Right atrium auricular region (tissue), 2 donors: ENCODE results near the gene PCGF6. TPM values are rescaled to one million over a fixed set of nuclear protein-coding genes. Genes with fewer than 3 reads are reported as not detected.
A peak's percentile ranks its signal among the peaks of the same experiment; 100 is the strongest.

Source experiments
- DNase-seq: peaks from one replicate; pipeline ENCODE4 v3.0.0-alpha.2; 2019; ENCODE audit warnings: low spot score
- H3K27ac ChIP-seq, 2 donors: fragments of 200-600 bp; sonication (generic); 1 replicate in 1 of 2; 2 replicates in 1 of 2; pipeline ENCODE4 v1.5.1; 2016 to 2019
- H3K27me3 ChIP-seq, 2 donors: fragments of 200-600 bp; sonication (generic); one replicate each; pipeline versions ENCODE4 v1.5.1 to v1.6.0; 2017 to 2019
- H3K36me3 ChIP-seq: fragments of 200-600 bp; sonication (generic); one replicate; pipeline ENCODE4 v1.5.1; 2016
- H3K4me1 ChIP-seq, 2 donors: fragments of 200-600 bp; sonication (generic); one replicate each; pipeline versions ENCODE4 v1.5.1 to v1.6.0; 2017 to 2019
- H3K4me3 ChIP-seq, 2 donors: fragments of 200-600 bp; sonication (generic); 1 replicate in 1 of 2; 2 replicates in 1 of 2; pipeline ENCODE4 v1.5.1; 2017 to 2019; ENCODE audit warnings: mild to moderate bottlenecking in 1 of 2, moderate library complexity in 1 of 2
- H3K9me3 ChIP-seq, 2 donors: fragments of 200-600 bp; sonication (generic); one replicate each; pipeline ENCODE4 v1.5.1; 2019
- total RNA-seq, 2 donors: library from RNA; depleted of rRNA; stranded (reverse); fragments of >200 nt; gene quantifications; one replicate each; pipeline ENCODE4 v1.1.0, GENCODE V29; 2016
- TF ChIP-seq, protein P1 (sequence below), 2 donors: fragments of 200-600 bp; sonication (generic); IDR thresholded peaks; one replicate each; pipeline ENCODE4 v1.5.1; 2019; ENCODE audit warnings: antibody characterized with exemption in 2 of 2

Gene PCGF6, protein sequence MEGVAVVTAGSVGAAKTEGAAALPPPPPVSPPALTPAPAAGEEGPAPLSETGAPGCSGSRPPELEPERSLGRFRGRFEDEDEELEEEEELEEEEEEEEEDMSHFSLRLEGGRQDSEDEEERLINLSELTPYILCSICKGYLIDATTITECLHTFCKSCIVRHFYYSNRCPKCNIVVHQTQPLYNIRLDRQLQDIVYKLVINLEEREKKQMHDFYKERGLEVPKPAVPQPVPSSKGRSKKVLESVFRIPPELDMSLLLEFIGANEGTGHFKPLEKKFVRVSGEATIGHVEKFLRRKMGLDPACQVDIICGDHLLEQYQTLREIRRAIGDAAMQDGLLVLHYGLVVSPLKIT
- 10 to 100 TPM in 1 of 2 donors, 1 to 10 TPM in 1; 4.5 to 10.4 TPM for total RNA-seq

DNA sequence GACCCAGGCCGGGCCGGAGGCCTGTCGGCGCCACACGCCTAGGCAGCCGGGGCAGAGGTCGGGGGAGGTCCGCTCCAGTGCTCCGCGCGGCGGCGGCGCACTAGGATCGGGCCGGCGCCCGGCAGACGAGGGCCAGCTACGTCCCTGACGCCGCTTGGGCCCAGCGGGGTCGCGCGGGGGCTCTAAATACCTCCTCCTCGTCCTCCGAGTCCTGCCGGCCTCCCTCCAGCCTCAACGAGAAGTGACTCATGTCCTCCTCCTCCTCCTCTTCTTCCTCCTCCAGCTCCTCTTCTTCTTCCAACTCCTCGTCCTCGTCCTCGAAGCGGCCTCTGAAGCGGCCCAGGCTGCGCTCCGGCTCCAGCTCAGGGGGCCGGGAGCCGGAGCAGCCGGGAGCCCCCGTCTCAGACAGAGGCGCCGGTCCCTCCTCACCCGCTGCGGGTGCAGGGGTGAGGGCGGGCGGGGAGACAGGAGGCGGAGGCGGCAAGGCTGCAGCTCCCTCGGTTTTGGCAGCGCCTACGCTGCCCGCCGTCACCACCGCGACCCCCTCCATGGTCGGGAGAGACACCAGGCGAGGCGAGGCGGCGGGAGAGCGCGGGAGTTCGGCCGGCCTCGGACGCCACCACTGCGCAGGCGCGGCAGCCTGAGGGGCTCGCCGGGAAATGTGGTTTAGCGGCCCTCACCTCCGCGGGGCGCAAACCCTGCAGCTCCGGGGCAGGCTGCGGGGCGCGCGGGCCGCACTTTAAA lies at the start of gene PCGF6:
PCGF6 (minus strand) TSS at position 624 of the 744 bp plus-strand sequence; CDS start at position 550, 74 bp downstream.
- Histone ChIP-seq H3K27ac (peak within 1 kb of the TSS; percentile 83 to 85), H3K36me3 (peaks cover 24% of the 10 kb centered on the region), H3K27me3 (no peaks in the 10 kb centered on the region), H3K4me1 (peaks cover 0 to 6% of the 10 kb centered on the region in 2 donors), H3K4me3 (peak within 1 kb of the TSS; percentile 81 to 89), H3K9me3 (no peaks in the 10 kb centered on the region)
- DNase-seq = peak; percentile 63
- TF ChIP-seq, protein P1, sequence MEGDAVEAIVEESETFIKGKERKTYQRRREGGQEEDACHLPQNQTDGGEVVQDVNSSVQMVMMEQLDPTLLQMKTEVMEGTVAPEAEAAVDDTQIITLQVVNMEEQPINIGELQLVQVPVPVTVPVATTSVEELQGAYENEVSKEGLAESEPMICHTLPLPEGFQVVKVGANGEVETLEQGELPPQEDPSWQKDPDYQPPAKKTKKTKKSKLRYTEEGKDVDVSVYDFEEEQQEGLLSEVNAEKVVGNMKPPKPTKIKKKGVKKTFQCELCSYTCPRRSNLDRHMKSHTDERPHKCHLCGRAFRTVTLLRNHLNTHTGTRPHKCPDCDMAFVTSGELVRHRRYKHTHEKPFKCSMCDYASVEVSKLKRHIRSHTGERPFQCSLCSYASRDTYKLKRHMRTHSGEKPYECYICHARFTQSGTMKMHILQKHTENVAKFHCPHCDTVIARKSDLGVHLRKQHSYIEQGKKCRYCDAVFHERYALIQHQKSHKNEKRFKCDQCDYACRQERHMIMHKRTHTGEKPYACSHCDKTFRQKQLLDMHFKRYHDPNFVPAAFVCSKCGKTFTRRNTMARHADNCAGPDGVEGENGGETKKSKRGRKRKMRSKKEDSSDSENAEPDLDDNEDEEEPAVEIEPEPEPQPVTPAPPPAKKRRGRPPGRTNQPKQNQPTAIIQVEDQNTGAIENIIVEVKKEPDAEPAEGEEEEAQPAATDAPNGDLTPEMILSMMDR (IDR thresholded peaks at IDR 0.05) = peak in 1 of 2 donors; percentile 39

DNA sequence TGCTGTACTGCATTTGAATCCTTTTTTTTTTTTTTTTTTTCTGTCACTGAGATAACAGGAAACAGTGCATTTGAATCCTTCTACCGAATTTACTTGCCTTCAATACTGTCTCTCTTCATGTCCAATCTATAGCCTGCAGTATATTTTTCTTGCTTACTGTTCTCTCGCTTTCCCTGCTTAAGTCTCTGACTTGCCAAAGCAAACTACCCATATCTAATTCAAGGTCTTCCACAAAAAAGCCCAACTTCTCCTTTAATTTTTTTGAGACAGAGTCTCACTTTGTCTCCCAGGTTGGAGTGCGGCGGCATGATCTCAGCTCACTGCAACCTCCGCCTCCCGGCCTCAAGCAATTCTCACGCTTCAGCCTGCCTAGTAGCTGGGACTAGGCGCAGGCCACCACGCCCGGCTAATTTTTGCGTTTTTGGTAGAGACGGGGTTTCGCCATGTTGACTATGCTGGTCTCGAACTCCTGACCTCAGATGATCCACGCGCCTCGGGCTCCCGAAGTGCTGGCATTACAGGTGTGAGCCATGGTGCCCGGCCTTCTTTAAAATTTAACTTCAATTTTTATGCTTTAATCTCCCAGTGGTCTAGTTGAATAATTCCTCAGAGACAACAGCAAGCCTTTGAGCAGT lies 46.4 kb upstream of the PCGF6 start:
- Histone ChIP-seq H3K36me3 (peaks cover 39% of the 10 kb centered on the region), H3K4me1 (peaks cover 0 to 42% of the 10 kb centered on the region in 2 donors), H3K4me3 (peak overlapping the region; percentile 88 to 97), H3K27ac (peak overlapping the region; percentile 92 to 94), H3K9me3 (no peaks in the 10 kb centered on the region), H3K27me3 (no peaks in the 10 kb centered on the region)
- TF ChIP-seq, protein P1 (IDR thresholded peaks at IDR 0.05) = no peak
- no peak for DNase-seq

DNA sequence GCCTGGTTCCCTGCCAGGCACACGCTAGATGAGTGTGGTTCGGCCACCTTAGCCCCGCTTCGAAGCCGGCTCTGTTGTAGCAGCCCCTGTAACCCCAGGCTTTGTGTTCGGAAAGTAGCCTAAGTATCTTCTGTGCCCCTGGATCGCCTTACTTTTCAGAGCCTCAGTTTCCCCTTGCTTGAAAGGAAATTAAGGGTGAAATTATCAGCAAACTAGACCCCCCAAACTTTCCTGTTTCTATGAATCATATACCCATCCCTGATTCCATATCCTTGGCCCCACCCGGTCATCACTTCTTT lies 45.8 kb upstream of the PCGF6 start:
- DNase-seq = no peak
- Histone ChIP-seq H3K4me3 (peak overlapping the region; percentile 88 to 97), H3K27me3 (no peaks in the 10 kb centered on the region), H3K4me1 (peaks cover 0 to 42% of the 10 kb centered on the region in 2 donors), H3K27ac (peak overlapping the region; percentile 92 to 94), H3K9me3 (no peaks in the 10 kb centered on the region), H3K36me3 (peaks cover 40% of the 10 kb centered on the region)
- TF ChIP-seq, protein P1 (IDR thresholded peaks at IDR 0.05) = no peak

DNA sequence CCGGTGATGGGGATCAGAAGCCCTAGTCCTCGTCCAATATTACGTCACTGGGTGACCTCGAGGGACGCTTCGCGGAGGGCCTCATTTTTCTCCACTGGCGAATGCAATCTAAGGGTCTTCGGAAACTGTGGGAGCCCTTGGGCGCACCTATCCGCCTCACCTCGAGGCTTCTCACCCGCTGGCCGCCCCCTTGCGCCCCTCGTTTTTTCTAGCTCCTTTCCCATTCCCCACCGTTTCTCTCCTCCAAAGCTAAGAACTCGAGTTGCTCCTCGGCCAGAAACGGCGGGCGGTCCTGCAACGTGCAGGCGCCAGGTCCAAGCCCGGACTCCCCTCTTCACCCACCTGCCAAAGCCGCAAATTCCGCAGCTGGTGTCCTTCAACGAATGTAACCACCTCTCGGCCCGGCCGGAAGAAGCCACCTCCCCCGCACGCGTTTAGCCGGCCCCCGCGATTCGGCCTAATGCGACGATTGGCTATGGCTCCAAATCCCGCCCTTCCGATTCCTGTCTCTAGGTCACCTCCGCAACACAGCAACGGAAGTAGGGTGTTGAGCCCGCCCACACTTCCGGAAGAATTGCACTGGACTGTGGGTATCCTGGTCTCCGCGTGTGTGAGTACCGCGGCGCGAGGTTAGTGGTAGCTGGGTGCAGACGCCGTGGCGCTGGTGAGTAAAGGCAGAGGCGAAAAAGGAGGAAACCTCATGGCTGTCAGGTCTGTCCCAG lies 45.3 kb upstream of the PCGF6 start, which contains the start of the genes ATP5MK and PDCD11:
ATP5MK (minus strand) TSS at position 409 of the 722 bp plus-strand sequence. CDS start 4,018 bp downstream, outside the sequence.
PDCD11 (plus strand) TSS at position 560 of the 722 bp plus-strand sequence. CDS start 1,801 bp downstream, outside the sequence.
- no peaks in the 10 kb centered on the region for H3K9me3 ChIP-seq
- peaks cover 43% of the 10 kb centered on the region for H3K36me3 ChIP-seq
- peaks cover 0 to 42% of the 10 kb centered on the region in 2 donors for H3K4me1 ChIP-seq
- H3K27me3 ChIP-seq = no peaks in the 10 kb centered on the region
- TF ChIP-seq, protein P1 (IDR thresholded peaks at IDR 0.05) = peak in 1 of 2 donors; percentile 31
- peak within 1 kb of the TSS; percentile 92 to 94 for H3K27ac ChIP-seq
- peak; percentile 98 for DNase-seq
- H3K4me3 ChIP-seq = peak within 1 kb of the TSS; percentile 88 to 97

DNA sequence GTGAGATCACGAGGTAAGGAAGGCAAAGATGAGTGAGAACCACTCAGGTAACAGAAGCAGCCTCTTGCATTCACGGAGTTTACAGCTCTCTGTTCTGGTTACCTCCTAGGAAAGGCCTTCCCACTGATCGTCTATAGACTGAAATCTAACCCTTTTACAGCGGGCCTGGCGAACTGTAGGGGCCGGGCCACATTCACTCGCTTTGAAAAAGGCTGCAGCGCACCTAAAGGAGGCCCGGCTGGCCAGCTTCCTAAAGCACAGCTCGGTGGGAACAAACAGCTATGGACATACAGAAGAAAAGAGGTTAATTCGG lies 44.8 kb upstream of the PCGF6 start:
- no peak for DNase-seq
- TF ChIP-seq, protein P1 (IDR thresholded peaks at IDR 0.05) = no peak
- H3K4me1 ChIP-seq = peaks cover 0 to 42% of the 10 kb centered on the region in 2 donors
- no peaks in the 10 kb centered on the region for H3K27me3 ChIP-seq
- no peaks in the 10 kb centered on the region for H3K9me3 ChIP-seq
- H3K36me3 ChIP-seq = peaks cover 40% of the 10 kb centered on the region
- H3K4me3 ChIP-seq = peak overlapping the region; percentile 88 to 97
- peak overlapping the region; percentile 92 to 94 for H3K27ac ChIP-seq
